ENCODE results near the gene CDC42EP4.

The CDC42EP4 gene, protein sequence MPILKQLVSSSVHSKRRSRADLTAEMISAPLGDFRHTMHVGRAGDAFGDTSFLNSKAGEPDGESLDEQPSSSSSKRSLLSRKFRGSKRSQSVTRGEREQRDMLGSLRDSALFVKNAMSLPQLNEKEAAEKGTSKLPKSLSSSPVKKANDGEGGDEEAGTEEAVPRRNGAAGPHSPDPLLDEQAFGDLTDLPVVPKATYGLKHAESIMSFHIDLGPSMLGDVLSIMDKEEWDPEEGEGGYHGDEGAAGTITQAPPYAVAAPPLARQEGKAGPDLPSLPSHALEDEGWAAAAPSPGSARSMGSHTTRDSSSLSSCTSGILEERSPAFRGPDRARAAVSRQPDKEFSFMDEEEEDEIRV

DNA sequence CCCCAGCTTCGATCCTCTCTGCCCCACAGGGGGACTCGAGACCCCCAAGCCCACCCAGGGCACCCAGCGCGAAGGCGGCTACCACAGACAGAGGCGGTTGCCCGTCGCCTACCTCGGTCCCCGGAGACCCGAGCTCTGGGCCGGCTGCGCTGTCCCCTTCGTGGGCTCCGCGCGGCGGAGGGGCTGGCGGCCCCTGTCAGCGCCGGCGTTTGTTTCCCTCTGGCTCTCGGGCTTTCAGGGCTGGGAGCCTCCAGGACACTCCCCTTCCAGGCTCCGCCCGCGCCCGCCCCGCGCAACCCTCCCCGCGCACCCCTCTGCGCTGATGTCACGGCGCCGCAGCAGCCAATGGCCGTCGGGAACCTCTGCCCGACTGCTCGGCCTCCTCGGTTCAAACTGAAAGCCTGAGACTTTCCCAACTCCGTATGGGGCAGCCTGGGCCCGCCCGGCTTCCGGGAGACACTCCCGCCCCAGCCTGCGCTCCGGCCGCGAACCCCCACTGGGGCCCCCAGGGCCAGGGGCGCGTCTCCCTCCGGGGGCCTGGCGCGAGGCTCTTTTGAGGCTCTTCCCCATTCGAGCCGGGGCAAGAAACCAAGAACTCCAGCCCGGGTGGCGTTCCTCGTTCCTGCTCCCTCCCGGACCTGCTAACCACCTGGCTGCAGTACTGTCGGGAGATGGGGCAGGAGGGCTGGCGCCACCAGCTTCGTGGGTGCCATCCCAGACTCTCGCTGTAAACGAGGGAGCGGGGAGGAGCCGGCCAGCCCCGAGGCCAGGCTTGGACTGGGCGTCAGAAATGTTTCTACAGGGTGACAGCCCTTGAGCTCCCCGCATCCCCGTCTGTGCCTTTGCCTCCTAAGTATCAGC lies at the start of gene CDC42EP4:
Gene CDC42EP4 (minus strand): TSS at position 221 of the 861 bp plus-strand sequence. CDS start 25,501 bp downstream, outside the sequence.
- peak; percentile 96 for DNase-seq (ENCODE audit: low spot score)

DNA sequence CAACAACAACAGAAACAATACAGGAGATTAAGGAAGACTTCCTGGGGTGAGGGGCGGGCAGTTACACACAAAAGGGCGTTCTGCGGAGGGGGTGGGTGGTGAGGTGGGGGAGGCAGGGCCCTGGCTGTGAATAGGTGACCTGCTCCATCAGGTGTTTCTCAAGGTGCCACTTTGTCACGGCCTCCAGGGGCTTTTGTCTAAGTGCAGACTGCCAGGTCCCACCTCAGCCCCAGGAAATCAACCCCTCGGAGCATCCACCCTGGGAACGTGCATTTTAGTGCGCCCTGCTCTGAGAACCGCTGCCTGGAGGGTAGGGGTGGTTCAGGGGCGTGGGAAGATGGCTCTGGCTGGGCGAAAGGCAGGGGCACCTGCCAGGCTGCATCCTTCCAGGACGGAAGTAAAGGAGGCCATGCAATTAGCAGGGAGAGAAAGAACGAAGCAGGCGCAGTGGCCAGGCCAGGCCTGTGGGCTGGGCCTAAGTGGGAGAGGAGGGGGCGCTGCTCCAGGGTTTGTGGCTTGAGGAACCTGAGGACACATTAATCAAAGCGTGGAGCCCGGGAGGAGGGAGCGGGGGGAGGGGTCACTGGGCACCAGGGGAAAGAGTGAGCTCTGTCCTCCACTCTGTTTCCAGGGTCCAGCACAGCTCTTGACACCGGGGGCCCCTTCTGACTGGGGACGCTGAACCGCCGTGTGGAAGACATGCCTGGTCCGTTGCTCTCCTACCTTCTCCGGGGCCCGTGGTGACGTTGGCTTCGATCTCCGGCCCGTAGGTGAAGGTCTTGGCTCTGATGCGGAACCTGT lies 49.4 kb upstream of the CDC42EP4 start:
- no peak for DNase-seq (ENCODE audit: low spot score)

DNA sequence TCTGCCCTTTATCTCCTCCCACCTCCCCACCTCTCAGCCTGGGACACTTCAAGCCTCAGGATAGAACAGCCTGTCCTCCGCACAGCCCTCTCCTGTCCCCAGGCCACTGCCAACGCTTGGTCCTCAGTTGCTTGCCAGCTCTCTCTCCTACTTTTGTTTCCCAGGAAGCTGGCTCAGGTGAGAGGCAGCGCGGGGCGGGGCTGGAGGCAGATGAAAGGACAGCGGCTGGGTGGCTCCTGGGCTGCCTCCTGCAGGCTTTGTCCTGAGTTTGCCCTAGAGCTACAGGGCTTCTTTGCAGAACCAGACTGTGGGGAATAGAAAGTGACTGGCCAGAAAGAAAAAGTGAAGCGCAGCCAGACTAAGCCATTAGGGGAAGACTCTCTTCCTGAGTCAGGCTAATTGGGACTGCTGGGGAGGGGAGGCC lies 48.2 kb upstream of the CDC42EP4 start:
- DNase-seq (ENCODE audit: low spot score): peak; percentile 6

DNA sequence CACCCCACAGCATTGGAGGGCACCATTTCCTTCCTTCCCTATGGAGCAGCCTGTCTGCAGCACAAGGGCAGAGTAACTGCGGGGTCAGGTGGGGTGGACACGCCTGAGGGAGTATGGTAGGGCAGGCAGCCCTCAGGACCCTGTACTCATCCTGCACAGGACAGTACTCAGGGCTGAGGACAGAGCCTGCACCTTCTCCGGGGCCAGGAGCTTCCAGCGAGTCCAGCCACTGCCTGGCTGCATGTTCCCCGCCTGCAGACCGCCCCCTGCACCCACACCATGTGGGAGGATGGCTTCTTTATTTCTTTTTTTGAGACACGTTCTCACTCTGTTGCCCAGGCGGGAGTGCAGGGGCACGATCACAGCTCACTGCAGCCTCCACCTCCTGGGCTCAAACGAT lies 47.6 kb upstream of the CDC42EP4 start:
- no peak for DNase-seq (ENCODE audit: low spot score)

DNA sequence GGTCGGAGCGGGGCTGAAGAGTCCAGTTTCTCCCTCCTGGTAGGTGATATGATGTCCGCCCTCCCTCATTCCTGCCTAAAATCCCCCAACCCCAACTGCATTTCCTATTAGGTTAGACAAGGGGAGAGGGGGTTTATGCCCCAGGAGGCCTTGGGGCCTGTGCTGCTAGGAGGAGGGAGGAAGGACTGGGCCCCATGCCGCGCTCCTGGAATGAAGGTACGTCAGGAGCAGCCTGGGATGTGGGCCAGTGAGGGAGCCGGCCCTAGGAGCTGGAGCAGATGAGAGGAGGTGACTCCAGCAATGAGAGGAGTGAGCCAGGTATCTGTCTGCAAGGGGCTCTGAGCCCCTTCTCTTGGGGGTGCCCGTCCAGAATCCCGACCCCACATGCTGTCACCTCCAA lies 46.9 kb upstream of the CDC42EP4 start:
- DNase-seq (ENCODE audit: low spot score): no peak

DNA sequence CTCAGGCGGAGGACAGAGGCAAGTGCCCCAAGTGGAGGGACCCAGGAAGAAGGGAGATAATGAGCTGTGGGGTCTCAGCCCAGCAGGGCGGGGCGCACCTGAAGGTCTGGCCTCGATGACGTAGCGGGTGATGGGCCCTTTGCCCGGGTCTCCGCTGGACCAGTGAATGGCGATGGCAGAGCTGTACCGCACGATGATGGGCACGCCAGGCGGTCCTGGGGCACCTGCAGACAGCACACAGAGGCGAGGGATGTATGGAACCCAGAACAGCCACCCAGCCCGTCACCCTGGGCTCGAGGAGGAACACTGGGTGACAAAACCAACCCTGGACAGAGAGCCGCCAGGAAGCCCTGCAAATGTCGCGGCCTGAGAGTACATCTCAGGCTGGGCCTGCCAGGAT lies 46.2 kb upstream of the CDC42EP4 start:
- no peak for DNase-seq (ENCODE audit: low spot score)

DNA sequence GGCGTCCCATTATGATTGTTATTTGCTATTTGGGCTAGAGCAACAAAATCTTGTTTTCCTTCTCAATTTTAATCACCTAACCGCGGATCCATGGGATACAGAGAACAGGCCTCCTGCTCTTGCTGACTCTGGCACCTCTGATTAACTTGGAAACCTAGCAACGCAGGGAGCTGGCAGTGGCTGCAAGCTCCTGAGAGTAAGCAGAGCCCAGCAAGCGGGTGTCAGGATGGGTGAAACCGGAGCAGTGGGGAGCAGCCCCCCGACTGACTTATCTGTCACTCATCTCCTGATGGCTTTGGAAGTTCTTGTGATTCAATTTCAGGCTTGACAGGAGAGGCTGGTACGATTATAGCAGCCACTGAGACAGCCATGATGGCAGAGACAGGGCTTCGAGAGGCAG lies 45.5 kb upstream of the CDC42EP4 start:
- no peak for DNase-seq (ENCODE audit: low spot score)

DNA sequence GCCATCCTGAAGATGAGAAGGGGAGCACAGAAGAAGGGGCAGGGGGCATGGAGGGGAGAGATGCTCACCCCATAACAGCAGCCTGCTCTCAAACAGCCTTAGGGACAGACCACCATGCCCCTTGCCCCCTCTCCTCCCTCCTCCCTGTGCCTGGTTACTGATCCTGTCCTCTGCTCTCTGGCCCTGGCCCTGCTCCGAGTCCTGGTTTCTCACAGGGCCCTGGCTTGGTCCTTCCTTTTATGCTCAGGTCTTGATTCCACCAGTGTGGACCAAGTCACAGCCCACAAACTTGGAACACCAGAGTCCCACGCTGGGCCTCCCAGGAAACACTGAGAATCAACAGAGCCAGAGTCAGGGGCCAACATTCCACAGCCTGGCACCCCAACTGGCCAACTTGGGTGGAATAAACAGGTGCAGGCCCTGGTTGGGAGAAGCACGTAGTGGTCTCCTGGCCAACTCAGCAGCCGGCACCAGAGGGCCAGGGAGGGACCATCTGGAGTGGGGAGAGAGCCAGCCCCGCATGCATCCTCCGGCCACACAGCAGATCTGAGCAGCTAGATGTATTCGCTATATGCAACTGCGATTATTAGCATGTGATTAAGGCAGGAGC lies 44.9 kb upstream of the CDC42EP4 start:
- DNase-seq (ENCODE audit: low spot score): no peak

DNA sequence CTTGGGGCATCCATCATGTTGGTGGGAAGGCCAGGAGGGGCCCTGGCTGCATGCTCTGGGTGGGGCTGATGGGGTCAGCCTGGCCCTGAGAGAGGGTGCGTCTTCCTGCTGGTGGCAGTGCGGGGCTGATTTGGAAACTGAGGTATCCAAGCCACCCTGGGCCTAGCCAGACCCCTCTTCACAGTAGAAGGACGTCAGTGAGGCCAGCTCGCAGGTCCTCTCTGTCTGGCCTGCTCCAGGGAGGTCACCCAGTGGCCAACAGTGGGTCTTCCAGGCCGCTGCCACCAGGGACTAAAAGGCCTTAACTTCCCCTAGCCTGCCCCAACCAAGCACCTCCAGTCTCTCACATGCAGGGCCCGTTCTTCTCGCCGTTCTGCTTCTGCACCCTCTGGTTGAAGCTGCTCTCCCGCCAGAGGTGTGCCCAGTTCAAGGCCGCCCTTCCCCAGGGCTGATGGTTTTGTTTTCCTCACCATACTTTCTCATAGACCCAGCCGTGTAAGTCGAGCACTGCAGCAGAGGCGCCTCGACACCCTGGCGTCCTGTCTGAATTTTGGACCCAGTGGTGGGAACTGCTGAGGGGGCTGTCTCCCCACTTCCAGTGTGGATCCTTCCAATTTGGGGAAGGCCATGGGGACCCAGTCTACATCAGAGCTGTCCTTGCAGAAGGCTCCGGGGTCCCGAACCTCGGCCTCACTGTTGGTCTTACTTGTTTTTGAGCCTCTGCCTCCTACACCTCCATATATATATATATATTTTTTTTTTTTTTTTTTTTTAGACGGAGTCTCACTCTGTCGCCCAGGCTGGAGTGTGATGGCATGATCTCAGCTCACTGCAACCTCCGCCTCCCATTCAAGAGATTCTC lies 42.9 kb upstream of the CDC42EP4 start:
- DNase-seq (ENCODE audit: low spot score): no peak

DNA sequence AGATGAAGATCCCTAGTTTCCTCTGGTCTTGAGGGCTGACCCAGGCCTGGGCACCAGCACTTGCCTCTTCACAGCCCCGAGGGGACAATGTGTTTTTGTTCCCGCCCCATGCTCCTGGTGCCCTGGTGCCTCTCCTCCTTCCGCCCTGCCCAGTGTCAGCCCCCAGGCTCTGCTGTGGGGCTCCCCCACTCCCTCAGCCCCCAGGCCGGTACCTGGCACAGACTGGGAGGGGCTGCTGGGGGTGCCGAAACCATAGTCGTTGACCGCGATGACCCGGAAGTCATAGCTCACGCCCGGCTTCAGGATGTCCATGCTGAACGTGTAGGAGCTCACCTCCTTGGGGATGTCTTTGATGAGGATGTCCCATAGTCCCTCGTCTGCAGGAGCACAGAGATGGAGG lies 40.5 kb upstream of the CDC42EP4 start:
- DNase-seq (ENCODE audit: low spot score): no peak

DNA sequence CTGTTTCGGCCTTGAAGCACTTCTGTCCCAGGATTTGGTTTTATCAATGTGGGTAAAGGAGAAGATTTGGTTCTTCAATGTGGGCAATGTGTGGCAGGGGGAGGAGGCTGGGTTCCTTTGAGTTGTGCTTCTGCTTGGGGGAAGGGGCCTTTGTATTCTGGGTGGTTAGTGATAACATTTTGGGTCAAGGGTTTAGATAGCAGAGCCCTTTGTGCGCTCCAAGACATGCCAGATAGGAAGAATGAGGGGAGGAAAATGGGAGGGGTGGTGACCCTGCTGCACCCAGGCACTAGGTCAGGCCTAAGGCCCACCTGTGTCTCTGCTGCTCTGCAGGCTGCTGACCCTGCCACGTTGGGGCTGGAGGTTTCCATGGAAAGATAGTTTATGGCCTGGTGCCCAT lies 40.0 kb upstream of the CDC42EP4 start:
- DNase-seq (ENCODE audit: low spot score): no peak

DNA sequence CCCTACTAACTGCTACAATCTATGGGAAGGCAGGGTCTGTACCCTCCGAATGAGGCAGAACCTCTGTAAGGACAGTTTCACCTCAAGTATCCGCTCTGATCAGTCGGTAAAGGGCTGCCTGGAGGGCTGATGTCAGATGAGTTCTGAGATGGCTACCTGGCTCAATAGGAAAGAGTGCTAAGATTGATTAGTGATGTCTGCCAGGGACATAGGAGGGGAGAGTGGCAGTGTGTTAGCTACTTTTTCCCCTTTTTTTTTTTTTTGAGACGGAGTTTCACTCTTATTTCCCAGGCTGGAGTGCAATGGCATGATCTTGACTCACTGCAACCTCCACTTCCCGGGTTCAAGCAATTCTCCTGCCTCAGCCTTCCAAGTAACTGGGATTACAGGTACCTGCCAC lies 39.1 kb upstream of the CDC42EP4 start:
- no peak for DNase-seq (ENCODE audit: low spot score)

DNA sequence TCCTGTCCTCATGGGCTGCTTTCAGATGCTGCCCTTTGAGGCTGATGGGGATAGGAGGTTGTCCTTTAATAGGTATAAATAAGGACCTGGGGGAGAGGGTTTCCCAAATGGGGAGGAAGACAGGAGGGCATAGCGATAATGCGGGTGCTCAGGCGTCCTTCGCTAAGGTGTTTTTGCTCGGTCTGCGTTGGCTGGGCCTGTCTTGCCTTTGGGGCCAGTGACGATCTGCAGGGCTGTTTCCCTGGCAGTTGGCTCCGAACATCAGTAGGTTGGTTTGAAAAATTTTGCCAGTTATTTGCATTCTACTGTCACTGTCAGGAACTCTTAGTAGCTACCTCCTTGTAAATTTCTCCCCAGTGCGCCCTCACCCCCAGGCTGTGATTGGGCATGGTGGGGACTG lies 37.8 kb upstream of the CDC42EP4 start:
- DNase-seq (ENCODE audit: low spot score): no peak

DNA sequence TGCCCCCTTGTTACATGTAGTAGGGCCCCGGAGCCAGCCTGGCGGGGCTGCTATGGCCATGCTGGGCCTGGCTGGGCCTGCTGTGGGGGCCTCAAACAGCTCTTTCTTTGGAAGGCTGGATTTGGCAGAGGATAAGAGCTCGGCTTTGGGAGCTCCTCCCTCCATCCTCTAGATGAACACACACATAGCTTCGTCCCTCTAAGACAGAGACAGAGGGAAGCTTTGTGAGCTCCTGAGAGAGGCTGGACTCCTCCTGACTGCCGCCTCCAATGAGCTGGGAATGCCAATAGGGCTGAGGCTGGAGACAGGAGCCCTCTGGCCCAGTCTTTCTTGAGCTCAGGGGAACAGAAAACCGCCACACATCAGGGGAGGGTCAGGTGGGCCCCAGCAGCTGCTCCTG lies 37.3 kb upstream of the CDC42EP4 start:
- no peak for DNase-seq (ENCODE audit: low spot score)

DNA sequence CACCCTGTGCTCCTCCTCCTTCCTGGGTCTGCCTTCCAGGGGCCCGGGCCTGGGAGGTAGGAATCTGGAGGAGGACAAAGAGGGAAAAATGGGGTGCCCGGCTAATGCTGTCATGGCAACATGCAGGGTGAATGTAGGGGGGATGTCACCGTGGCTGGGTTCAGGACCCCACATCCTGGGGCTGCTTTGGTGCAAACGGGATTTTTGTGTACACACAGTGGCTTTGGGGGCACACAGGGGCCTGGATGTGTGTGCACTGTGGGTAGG lies 37.0 kb upstream of the CDC42EP4 start:
- DNase-seq (ENCODE audit: low spot score): no peak

DNA sequence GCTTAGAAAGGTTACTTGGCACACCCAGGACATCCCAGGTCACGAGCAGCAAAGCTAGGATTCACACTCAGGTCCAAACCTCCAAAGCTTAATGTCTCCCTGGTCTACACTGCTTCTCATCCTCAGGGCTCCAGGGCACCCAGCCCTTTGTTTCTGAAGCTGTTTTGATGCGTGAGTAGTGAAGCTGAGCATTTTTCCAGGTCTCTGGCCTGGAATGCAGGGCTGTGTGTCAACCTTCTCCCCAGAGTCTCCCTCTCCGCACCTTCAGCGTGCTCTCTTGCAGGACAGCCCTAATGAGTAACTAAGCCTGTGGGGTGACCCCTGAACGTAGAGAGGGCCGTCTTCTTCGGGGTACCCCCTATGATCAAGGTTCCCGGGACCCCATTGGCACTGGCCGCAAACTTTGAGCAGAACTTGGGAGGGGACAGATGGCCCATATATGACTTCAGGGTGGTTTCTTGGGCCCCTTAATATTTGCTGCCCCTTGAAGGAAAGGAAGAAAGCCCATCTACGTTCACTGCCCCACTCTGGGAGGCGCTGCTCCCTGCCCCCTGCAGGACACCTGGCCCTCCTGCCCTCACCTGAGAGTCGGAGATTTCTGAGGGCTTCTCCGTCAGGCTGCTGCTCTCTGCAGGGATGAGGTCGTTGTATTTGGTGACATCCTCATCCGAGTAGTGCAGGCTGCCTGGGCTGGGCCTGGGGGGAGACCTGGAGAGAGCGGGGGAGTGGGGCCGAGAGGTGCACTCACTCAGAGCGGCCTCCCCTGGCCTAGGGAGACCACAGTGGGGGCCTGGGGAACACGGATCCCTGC lies 36.4 kb upstream of the CDC42EP4 start:
- no peak for DNase-seq (ENCODE audit: low spot score)

DNA sequence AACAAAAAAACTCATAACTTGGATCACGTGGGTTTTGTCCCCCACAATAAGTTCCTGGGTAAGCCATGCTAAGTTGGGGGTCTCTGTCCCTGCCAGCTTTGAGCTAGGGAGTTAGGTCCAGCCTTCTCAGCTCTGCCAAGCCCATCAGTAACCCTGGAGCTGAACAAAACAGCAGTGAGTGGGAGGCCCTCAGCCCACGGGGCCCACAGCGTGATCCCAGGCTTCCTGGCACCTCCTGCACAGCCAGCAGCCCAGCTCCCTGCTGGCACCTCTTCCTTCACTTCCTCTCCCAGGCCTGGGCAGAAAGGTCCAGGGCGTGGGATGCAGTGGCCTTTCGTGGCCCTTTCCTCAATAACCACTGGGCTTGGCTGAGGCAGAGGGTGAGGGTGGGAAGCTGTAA lies 35.5 kb upstream of the CDC42EP4 start:
- no peak for DNase-seq (ENCODE audit: low spot score)

DNA sequence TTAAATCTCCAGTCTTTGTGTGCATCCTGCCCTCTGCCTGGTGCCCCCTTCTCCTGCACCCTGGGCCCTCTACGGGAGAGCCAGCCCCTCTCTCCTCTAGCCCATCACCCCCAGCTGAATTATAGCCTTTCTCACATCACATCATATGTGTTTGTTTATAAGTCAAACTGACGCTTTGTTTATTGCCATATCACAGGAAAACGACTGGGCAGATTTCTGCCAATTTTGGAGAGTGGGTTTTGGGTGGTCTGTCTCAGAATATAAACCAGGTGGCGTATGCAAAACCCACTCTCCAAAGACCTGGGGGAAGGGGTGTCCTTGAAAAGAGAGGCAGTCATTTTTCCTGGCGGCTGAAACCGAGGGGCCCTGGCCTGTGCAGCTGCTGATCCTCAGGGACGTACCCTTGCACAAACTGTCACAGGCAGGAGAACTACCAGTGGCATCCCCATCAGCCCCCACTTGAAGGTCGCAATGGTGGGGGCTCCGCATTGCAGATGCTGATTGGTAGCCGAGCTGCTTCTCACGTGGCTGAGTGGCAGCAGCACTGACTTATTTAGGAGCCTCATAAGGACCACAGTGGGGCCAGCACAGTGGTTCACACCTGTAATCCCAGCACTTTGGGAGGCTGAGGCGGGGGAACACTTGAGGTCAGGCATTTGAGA lies 34.8 kb upstream of the CDC42EP4 start:
- DNase-seq (ENCODE audit: low spot score): no peak

DNA sequence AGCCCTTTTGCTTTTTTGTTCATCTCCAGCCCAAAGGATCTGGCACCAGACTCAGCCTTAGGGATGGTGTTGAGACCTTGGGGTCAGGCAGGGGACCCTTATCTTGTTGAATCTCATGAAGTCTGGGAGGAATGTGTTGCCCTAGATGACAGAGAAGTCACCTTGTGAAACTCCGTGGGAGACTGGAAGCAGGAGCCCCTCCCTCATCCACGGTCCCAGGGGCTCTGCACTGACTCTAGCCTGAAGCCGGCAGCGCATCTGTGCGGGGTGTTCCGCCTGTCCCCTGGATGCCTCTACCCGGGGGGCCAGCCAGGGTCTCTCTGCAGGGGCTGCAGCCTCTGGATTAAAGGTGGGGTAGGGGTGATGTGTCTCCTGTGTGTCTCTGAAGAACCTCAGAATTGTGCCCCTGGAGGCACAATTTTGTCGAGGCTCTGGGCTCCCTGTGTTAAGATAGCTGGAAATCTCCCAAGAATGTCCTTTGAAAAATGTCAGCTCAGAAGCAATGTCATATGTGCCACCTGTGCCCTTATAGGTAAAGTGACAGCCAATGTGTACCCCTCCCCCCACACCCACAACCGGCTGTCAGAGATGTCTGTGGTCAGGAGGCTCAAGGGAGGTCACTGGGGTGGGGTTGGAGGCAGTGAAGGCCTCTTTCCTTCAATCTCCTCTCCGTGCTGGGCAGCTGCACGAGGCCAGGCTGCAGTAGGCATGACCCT lies 32.1 kb upstream of the CDC42EP4 start:
- DNase-seq (ENCODE audit: low spot score): peak; percentile 17

Data from kidney tubule cell (primary cell).